Astrocyte of the spinal cord (primary cell): ENCODE data around the gene HEMK1.

ENCODE experiments used
- DNase-seq: peaks from one replicate; pipeline ENCODE4 v3.0.0; 2011; ENCODE audit warnings: low read depth, low spot score
- H3K4me3 ChIP-seq: 2 replicates; pipeline ENCODE4 v1.5.1; 2011; ENCODE audit warnings: low read depth, mild to moderate bottlenecking, low read length, moderate library complexity
- in situ Hi-C: cut with HindIII; loops from 2 replicates; pipeline ENCODE4 v1.10.0; 2017; ENCODE audit warnings: low sequenced_read_pairs
- TF ChIP-seq, protein P1 (sequence below): IDR thresholded peaks from 2 replicates; pipeline ENCODE4 v1.5.1; 2012; ENCODE audit warnings: low read depth, mild to moderate bottlenecking, low read length, inconsistent platforms

The HEMK1 gene

GRCh38 chr3:50609763-50610085, 40.4 kb downstream of the HEMK1 start:
- DNase-seq: no peak
- H3K4me3 ChIP-seq: no peak overlapping the region
- TF ChIP-seq, protein P1, sequence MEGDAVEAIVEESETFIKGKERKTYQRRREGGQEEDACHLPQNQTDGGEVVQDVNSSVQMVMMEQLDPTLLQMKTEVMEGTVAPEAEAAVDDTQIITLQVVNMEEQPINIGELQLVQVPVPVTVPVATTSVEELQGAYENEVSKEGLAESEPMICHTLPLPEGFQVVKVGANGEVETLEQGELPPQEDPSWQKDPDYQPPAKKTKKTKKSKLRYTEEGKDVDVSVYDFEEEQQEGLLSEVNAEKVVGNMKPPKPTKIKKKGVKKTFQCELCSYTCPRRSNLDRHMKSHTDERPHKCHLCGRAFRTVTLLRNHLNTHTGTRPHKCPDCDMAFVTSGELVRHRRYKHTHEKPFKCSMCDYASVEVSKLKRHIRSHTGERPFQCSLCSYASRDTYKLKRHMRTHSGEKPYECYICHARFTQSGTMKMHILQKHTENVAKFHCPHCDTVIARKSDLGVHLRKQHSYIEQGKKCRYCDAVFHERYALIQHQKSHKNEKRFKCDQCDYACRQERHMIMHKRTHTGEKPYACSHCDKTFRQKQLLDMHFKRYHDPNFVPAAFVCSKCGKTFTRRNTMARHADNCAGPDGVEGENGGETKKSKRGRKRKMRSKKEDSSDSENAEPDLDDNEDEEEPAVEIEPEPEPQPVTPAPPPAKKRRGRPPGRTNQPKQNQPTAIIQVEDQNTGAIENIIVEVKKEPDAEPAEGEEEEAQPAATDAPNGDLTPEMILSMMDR: no peak
- in situ Hi-C loops: no loop called here

GRCh38 chr3:50610181-50610971, 41.1 kb downstream of the HEMK1 start:
- in situ Hi-C loops: no loop called here
- no peak for DNase-seq
- peak overlapping the region; percentile 55 for H3K4me3 ChIP-seq
- TF ChIP-seq, protein P1: no peak

DNA sequence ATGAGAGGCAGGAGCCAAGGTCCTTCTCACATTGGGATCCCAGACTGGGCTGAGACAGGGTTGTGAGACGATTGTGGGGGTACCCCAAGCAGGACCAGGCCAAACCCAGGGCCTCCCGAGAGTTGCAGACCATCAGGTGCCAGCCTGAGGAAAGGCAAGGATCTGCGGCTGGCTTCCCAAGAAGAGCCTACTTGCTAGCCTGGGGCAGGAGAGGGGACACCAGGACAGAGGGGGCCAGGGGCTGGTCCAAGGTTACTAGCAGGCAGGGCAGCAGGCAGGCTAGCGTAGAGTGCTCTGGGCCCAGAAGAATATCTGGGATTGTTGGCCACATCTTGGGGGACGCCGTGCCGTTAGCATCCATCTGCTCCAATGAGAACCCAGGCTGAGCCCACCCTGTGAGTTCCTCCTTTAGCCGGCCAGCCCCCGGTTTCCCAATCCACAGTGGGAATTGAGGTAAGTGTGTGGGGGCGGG, 41.7 kb downstream of the HEMK1 start:
- peak overlapping the region; percentile 55 for H3K4me3 ChIP-seq
- in situ Hi-C loops: no loop called here
- TF ChIP-seq, protein P1: no peak

DNA sequence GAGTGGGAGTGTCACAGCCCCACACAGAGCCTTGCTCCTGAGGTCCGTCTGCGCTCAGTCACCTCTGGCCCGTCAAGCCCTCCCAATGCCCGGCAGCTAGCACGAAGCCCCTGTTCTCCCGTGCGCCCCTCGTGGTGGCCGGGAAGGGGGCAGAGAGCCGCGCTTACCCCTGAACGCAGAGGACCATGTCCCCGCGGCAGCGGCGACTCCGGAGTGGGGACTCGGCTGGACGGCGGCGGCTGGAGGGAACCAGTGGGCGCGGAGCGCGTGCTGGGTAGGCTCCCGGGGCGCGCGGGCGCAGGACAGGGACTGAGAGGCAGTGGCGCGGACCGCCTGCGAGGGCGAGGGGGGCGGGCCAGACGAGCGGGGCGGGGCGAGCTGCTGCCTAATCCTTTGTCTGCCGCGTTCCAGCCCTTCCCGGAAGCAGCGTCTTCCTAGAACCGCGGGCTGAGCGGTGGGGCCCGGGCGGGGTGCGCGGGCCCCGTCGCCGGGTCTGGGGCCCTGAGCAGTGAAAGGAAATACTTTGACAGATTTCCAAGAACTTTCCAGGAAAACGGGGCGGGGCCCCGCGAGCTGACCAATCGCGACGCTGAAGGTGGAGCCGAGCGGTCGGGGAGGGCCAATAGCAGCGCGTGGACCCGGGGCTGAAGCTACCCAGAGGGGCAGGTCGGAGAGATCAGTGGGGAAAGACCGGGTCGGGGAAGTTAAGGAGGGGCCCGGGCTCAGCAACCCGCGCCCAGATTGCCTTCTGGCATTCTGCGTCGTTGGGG, 42.3 kb downstream of the HEMK1 start, which contains the start of gene CISH:
CISH (minus strand) TSS at position 311 of the 770 bp plus-strand sequence; CDS start at position 187, 124 bp downstream.
- peak; percentile 93 for DNase-seq
- peak within 1 kb of the TSS; percentile 55 for H3K4me3 ChIP-seq
- TF ChIP-seq, protein P1: peak; percentile 63
- in situ Hi-C loops: no loop called here

More for the DNA sequence above, 41.7 kb downstream of the HEMK1 start:
- no peak for DNase-seq

DNA sequence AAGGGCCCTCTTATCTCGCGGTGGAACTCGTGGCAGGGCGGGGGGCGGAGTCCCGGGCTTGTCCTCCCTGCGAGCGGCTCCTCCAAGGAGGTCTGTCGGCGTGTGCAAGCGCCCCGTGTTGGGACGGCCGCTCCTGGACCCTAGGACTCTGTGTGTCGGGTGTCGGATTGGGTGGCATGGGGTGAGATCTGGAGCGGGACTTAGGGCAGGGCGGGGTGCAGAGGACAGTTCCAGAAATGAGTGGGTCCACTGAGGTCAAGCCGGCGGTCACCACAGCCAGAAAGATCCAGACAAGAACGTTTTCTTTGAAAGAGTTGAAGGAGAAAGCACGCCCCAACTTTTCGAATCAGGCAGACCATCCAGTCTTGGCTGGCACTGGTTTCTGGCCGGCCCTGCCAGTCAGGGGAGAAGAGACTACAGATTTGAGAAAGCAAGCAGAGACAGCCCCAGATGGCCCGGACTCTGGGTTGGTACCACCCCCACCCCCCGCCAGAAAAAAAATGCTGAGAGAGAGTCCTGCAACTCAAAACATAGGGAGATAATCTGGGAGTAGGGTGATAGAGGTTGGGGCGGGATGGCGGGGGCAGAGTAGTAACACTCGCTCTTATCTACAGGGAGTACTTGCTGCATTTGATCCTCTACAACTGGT, 43.0 kb downstream of the HEMK1 start:
- in situ Hi-C loops: no loop called here
- DNase-seq: no peak
- TF ChIP-seq, protein P1: no peak
- H3K4me3 ChIP-seq: peak overlapping the region; percentile 55
